Colon (tissue), 2 donors: ENCODE data around the gene MT1F.
"Not testable (repeated sequence)": the region's sequence is repeated elsewhere in the genome, so short reads cannot be mapped to it uniquely, and the experiment has no call there.

ENCODE experiments used
- FAIRE-seq: peaks from 2 replicates; lab custom pipeline; 2012; peaks lifted over from hg19 to GRCh38; lab: Jason Lieb, UNC
- donor health status: control.
- donor health status: control.

The MT1F gene

DNA sequence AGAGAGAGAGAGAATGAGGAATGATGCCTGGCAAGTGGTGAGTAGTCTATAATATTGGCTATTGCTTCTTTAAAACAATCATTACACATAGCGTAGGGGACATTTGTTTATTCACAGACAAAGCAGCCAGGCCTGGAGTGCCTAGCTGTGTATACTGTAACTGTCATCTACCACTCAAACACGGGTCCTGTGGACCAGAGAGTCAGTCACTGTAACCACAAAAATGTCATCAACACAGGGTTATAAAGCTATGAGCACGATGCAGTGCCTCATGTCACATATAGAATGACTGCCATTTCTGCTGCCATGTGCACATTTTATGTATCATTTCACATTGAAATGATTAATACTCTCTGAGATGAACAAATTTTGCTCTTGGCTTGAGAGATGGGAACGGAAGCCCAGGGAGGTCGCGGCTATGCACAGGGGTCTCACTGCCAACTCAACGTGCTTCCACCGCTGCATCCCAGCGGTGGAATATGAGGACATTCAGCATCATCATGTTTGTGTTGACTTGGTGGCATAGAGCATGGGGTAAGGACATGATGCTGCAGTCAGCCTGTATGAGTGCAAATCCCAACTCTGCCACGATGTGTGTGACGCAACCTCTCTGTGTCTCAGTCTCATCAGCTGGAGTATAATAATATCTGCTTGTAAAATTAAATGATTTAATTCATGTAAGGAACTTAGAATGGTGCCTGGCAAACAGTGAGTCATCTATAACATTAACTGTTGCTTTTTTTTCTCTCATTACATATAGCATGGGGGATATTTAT, 15.2 kb downstream of the MT1F start:
- no peak for FAIRE-seq

DNA sequence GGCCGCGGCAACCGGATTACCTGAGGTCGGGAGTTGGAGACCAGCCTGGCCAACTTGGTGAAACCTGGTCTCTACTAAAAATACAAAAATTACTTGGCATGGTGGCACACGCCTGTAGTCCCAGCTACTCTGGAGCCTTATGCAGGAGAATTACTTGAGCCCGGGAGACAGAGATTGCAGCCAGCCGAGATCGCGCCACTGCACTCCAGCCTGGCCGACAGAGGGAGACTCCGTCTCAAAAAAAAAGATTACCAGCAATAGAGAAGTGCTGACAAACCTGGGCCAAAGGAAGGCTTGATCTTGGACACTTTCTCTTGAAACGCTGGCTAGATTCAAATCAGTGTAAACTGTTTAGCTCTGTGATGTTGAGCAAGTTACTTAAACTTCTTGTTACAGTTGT, 16.2 kb downstream of the MT1F start:
- no peak for FAIRE-seq

DNA sequence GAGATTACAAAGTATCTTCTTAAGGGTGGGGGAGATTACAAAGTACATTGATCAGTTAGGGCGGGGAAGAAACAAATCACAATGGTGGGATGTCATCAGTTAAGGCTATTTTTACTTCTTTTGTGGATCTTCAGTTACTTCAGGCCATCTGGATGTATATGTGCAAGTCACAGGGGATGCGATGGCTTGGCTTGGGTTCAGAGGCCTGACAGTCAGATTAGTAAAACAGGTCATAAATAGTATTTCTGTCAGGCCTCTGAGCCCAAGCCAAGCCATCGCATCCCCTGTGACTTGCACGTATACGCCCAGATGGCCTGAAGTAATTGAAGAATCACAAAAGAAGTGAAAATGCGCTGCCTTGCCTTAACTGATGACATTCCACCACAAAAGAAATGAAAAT, 16.8 kb downstream of the MT1F start:
- not testable (repeated sequence) for FAIRE-seq

DNA sequence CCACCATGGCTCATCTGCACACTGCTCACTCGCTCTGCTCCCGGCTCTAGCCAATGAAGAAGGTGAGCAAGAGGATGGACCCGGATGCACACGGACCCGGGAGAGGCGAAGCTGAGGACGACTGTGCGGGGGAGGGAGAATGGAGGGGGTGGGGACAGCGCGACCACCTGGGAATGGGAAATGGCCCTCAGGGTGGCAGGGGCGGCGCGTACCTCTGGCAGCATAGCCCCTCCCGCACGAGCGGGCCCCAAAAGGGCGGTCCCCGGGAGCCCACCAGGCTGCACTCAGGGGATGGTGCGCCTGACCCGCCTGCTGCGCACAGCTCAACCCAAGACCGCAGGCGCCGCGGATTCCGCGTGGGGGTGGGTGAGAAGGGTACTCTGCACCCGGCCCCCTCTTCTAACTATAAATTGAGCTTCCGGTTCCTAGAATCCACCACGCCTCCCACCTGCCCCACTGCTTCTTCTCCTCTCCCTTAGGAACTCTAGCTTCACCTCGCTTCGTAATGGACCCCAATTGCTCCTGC, 18.0 kb downstream of the MT1F start:
- FAIRE-seq: no peak

DNA sequence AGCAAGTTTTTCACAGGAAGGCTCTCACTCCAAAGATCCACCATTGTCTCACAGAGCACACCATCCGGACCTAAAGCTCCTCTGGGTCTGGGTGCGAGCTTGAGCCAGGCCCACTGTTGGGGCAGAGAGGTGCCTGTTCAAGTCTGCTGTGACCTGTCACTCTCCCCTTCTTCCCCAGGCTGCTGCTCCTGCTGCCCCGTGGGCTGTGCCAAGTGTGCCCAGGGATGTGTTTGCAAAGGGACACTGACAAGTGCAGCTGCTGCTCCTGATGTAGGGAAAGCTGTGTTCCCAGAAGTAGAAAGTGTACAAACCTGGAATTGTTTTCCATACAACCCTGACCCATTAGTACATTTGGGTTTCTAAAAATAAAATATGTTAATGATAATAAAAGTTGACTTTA, 19.7 kb downstream of the MT1F start:
- no peak for FAIRE-seq

DNA sequence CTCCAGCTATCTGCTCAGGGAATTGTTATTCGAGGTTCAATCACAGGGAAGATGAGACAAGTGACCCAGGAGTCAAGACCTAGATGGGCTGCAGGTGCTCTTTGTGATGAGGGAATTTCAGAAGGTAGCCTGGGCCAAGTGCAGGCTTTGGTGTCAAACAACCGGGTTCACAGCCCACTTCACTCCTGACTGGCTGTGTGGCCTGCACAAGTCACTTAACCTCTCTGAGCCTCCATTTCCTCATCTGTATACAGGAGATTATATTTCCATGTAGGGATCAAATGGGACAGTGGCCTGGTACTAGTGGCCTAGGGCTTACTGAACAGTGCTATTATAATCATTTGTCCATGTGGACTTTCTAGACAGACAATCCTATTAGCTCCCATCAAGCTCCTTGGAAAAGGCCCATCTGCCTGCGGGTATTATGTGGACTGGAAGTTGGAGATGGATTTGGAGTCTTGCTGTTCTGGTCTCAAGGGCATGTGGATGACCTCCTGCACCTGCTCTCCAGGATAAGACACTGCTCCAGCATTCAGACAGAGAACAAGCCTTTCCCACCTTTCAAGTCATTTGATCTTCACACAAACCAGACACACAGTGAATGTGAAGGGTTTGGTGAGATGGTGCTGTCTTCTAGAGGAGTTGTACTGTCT, 21.4 kb downstream of the MT1F start:
- no peak for FAIRE-seq

DNA sequence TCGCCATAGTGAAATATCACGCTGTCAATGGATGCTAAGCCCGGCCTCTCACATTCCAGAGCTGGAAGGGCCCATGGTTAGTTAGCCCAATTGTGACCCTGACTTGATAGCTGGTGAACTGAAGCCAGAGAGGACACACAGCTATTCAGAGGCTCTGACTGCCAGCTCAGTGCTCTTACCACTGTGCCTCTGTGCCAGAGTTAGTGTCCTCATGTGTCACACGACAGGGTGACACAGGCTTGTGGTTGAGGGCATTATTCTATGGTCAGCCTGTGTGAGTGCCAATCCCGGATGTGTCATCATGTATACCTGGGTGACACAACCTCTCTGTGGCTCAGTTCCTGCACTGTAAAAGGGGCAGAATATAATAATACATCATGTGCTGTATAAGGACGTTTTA, 22.1 kb downstream of the MT1F start:
- FAIRE-seq: no peak

DNA sequence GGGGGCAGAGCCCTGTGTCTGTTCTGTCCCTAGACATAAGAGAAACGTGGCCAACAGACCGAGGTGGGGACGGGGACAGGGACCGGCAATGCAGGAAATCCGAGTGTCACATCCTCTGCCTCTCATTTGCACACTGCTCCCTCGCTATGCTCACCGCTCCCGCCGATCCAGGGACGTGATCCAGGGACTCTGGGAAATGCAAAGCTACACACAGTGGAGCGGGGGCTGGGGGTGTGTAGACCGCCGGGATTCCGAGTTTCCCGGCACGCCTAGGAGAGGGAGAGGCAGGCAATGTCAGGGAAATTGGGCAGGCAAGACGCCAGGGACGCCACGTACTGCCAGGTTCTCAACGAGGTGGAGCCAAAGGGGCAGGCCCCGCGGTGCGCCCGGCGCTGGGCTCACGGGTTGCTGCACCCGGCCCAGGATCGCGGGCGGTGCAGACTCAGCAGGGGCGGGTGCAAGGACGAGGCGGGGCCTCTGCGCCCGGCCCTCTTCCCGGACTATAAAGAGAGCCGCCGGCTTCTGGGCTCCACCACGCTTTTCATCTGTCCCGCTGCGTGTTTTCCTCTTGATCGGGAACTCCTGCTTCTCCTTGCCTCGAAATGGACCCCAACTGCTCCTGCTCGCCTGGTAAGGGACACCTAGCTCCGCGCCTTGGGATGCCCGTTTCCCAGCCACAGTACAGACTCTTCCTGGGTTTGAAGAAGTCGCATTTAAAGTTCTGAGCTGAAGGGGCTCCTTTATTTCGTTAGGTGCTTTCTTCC, 24.4 kb downstream of the MT1F start, which contains the start of gene MT1X:
Gene MT1X, plus strand, starts transcription at position 532 of the 764 bp plus-strand sequence. Its CDS starts 71 bp downstream, at position 603.
- FAIRE-seq: no peak

DNA sequence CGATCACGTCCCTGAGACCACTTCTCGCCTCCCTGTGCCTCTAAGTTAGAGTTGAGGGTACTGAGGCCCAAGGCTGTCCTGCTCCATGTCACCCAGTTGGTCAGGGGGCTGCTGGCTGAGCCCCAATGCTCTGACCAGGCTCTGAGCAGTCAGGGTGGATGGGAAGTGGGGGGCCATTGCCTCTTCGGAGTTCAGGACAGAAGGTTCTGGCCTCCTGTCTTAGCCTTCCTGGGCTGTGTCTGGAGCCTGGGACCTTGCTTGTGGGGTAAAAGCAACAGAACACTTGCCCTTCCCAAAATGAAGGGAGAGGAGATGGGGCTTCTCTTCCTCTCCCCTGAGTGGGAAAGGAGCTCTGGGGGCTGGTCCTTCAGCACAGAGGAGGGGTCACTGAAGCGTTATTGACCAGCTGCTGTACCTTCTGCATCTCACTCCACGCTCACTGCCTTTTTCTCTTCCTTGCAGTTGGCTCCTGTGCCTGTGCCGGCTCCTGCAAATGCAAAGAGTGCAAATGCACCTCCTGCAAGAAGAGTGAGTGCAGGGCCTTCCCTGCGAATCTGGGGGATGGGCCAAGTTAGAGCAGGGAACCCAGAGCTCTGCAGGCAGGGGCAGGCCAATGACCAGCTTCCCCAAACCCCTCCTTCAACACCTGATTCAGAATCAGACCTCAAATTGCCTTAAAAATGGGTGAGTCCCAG, 25.1 kb downstream of the MT1F start:
- no peak for FAIRE-seq

DNA sequence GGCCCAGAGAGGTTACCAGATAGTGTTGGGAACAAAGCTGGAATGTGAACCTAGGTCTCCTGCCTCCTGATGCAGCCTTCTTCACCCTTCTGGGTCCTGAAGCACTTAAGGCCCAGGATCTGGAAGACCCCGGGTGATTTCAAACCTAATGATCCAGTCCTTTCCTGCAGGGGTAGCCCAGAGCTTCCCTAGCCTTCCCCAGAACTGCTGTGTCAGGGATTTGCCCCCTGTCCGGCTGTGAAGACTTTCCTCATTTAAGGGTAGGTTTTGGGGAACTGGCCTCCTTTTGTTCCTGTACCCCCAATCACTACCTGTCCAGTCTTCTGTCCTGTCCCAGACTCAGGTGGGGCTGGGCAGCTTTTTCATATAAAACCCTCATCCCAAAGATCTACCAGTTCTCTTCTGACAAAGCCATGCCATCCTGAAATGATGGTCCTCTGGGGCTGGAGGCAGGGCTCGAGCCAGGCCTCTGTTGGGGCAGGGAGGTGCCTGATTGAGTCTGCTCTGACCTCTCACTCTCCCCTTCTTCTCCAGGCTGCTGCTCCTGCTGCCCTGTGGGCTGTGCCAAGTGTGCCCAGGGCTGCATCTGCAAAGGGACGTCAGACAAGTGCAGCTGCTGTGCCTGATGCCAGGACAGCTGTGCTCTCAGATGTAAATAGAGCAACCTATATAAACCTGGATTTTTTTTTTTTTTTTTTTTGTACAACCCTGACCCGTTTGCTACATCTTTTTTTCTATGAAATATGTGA, 25.8 kb downstream of the MT1F start:
- FAIRE-seq: no peak

DNA sequence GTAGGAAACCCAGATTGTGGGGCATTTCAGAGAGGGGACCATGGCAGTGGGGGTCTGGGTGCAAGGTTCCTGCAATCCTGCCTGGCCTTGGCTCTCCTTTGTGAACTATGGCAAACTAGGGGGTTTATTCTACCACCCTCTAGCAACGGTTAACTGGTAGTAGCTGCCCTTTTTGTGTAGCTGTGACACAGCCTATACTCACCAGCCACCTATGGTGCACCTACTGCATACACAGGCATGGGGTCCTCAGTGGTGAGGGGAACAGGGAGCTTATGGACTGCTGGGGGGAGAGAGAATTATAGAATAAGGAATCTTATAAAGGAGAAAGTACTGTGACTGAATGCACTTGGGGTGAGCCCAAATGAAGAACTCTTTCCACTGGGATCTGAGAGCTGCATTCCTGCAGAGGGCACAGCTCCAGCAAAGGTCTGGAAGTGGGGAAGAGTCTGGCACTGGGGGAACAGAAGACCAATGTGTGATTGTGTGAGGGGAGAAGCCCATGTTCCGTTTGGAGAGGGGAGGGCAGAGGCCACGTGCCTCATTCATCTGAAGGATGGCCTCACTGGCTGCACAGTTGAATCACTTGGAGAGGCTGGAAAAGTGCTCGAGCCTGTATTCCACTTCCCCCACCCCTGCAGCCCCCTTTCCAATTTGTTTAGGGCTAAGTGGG, 26.6 kb downstream of the MT1F start:
- no peak for FAIRE-seq

DNA sequence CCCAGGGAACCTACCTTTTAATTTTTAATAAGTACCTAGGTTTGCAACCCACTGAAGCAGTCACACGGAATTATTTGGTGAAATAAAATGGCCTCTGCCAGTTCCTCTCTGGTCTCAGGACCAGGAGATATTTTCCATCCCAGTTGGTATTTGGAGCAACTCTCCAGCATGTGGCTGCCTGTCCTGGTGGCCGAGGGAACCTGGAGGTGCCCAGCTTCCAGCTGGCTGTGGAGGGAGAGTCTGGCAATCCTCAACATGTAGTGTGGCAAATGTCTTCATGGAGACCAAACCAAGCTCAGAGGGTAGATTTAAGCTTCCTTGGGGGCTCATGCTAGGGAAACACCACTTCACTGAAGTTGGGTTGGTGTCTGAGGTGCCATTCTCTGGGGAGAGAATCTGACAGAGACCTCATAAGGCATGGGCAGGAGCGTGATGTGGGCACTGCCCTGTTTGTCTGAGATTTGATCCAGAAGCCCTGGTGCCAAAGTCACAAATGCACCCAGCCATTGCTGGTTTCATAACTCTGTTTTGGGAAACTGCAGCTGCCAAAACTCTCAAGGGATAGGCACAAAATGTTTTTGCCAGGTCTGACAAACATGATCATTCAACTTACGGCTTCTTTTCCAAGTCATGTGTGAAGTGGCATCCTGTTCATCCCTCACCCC, 27.3 kb downstream of the MT1F start:
- FAIRE-seq: no peak

DNA sequence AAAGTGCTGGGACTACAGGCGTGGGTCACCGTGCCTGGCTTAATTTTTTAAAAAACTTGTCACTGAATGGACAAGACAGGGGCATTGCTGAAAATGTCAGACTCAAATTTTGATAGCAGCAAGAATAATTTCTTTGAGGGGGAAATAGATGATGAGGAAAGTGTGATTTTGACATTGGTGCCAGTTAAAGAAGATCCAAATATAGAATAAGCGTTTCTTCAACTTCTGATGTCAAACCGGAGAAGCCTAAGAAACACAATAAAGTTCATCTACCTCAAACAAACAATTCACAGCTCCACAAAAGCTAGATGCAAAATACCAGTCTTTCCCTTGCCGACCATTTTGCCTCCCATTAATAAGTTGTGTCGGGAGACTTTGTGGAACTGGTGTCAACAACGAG, 29.0 kb downstream of the MT1F start:
- no peak for FAIRE-seq

DNA sequence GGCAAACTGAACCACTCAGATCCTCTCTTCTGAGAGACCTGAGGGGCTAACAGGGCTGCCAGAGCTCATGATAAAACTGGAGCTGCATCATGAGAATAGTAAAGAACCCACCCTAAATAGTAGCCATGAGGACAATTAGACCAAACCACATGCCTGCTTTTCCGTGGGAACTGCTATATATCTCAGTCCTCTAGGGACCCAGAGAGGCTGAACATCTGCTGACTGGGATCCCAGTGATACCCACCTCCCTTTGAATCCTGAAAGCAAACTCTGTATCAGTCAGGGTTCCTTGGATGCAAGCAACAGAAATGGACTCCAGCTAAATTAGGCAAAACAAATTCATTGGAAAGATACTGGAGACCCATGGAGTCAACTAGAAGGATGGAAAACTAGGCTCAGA, 31.0 kb downstream of the MT1F start:
- FAIRE-seq: no peak

DNA sequence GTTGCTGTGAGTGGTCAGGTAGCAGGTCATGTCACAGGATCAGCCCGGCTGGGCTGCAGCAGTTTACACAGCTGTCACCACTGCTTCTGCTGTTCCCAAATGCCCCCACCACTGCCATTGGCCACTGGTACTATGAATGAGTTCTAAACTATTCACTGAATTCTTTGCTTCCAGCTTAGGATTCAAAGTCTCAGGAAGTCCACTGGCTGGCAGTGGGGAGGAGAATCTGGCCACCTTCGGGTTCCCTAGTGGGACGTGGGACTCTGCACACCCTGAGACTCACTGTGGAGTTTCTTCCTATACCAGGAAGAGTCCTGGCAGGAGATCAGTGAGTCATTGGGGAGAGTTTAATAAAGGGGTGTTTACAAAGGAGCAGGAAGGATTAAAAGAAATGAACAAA, 31.4 kb downstream of the MT1F start:
- no peak for FAIRE-seq

DNA sequence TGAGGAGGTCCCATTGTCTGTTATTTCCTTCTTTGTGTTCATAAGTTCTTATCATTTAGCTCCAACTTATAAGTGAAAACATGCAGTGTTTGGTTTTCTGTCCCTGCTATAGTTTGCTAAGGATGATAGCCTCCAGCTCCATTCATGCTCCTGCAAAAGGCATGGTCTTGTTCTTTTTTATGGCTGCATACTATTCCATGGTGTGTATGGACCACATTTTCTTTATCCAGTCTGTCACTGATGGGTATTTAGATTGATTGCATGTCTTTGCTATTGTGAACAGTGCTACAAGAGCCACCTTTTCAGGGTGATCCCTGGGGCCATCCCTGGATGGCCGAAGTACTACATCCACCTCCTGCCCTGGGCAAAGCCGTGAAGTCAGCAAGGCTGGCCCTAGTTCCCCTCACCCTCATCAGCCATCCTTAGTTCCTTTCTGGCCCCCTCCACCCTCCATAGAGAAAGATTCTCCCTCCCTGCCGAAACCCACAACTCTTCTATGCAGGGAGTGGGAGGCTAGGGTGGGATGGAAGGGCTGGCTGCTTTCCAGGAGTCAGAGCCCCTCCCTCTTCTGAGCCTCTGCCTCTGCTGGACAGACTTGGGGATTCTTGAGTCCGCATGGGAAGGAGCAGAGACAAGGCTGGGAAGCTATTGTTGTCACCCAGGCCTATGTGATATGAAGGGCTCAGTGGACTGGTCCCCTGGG, 32.8 kb downstream of the MT1F start:
- FAIRE-seq: no peak

DNA sequence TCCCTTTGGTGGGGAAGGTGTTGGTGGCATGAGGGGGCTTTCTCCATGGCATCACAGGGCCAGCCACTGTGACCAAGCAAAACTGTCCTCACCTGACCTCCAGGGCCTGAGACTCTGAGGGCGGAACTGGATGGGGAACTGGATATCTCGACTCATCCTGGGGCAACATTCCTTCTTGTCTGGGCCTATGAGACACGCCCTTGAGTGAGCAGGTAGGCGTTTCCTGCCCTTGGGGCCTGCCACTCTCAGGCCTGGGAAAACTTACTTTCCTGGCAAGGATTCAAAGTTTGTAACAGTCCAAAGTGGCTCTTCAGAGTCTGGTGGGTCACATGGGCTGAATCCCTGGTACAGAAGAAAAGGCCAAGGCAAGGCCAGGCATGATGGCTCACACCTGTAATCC, 34.1 kb downstream of the MT1F start:
- FAIRE-seq: no peak

DNA sequence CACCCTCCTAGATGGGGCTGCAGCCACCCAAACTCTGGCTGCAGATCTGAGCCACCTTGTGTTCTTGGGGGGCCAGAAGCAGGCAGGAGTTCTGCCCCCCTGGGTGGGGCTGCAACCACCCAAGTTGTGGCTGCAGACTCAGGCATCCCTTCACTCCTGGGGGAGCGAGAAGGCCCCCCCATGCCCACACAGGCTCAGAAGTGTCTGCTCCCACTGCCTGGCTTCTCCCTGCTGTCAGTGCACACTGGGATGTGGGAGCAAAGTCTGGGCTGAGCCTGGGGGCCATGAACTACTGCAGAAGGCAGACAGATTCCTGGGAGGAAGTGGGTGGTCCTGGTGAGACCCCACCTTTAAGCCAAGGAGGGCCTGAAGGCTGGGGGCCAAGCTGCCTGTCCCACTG, 37.5 kb downstream of the MT1F start:
- no peak for FAIRE-seq

DNA sequence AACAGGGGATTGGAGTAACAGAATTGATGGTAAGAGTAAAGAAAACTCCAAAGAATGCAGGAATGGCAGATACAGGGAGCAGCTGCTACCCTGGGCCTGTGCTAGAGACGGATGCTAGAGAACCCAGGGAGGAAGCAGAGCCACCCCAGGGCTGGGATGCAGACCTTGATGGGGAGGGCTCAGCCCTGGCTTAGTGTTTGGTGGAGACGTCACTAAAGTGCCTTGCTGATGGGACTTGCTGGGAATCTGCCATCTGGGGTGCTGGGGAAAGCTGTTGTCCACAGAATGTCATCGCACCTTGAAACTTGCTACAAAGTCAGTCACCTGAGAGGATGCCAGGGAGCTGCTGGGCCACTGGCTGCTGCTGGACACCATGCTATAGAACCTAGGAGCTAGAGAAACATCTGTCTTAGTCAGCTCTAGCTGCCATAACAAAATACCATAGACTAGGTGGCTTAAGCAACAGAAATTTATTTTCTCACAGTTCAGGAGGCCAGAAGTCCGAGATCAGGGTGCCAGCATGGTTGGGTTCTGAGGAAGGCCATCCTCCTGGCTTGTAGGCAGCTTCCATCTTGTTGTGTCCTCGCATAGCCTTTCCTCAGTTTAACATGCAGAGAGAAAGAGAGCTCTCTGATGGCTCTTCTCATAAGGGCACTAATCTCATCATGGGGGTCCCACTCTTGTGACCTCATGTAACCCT, 39.8 kb downstream of the MT1F start:
- FAIRE-seq: no peak
